Measurements from ENCODE around the gene RASL11B.
A peak's percentile ranks its signal among the peaks of the same experiment; 100 is the strongest.

Gene RASL11B, protein sequence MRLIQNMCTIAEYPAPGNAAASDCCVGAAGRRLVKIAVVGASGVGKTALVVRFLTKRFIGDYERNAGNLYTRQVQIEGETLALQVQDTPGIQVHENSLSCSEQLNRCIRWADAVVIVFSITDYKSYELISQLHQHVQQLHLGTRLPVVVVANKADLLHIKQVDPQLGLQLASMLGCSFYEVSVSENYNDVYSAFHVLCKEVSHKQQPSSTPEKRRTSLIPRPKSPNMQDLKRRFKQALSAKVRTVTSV

DNA sequence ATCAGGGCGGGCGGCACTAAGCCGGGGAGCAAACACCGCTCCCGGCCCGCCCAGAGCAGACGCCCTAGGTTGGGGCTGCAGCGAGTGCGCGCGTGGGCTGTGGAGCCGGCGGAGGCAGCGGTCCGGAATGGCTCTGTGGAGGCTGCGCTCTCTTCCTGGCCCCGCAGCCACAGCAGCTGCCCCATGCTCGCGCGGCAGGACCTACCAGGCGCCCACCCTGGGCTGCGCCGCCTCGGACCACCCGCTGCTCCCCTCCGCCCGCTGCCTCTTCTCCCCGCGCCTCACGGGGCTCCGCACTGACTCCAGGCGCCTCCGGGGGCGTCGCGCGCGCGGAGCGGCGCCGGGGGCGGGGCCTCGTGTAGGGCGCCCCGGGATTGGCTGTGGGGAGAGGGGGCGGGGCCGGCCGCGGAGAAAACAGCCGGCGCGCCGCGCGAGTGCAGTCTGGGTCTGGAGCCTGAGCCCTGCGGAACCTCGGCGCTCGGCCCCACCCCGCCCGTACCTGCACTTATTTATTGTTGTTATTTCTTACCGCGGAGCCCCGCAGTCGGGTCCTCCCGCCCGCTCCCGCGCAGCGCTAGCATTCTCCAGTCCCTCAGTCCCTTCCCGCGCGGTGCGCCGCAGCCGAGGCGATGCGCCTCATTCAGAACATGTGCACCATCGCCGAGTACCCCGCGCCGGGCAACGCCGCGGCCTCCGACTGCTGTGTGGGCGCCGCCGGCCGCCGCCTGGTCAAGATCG lies at the start of gene RASL11B:
TSS of gene RASL11B (plus strand) at position 439 of the 738 bp plus-strand sequence. CDS start at position 630, 191 bp downstream.
- no peak within 1 kb of the TSS for H3K27ac ChIP-seq
- peak; percentile 68 for DNase-seq
- H3K36me3 ChIP-seq, result no peaks in the 10 kb centered on the region
- H3K27me3 ChIP-seq (ENCODE audit: insufficient read depth, low read depth, severe bottlenecking), result peaks cover 32% of the 10 kb centered on the region
- TF ChIP-seq, protein P1, sequence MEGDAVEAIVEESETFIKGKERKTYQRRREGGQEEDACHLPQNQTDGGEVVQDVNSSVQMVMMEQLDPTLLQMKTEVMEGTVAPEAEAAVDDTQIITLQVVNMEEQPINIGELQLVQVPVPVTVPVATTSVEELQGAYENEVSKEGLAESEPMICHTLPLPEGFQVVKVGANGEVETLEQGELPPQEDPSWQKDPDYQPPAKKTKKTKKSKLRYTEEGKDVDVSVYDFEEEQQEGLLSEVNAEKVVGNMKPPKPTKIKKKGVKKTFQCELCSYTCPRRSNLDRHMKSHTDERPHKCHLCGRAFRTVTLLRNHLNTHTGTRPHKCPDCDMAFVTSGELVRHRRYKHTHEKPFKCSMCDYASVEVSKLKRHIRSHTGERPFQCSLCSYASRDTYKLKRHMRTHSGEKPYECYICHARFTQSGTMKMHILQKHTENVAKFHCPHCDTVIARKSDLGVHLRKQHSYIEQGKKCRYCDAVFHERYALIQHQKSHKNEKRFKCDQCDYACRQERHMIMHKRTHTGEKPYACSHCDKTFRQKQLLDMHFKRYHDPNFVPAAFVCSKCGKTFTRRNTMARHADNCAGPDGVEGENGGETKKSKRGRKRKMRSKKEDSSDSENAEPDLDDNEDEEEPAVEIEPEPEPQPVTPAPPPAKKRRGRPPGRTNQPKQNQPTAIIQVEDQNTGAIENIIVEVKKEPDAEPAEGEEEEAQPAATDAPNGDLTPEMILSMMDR (IDR thresholded peaks at IDR 0.05; ENCODE audit: low read depth, low read length), result no peak
- H3K9me3 ChIP-seq (ENCODE audit: severe bottlenecking), result peaks cover 5% of the 10 kb centered on the region
- H3K4me3 ChIP-seq (ENCODE audit: low read depth, low read length), result peak within 1 kb of the TSS; percentile 50

DNA sequence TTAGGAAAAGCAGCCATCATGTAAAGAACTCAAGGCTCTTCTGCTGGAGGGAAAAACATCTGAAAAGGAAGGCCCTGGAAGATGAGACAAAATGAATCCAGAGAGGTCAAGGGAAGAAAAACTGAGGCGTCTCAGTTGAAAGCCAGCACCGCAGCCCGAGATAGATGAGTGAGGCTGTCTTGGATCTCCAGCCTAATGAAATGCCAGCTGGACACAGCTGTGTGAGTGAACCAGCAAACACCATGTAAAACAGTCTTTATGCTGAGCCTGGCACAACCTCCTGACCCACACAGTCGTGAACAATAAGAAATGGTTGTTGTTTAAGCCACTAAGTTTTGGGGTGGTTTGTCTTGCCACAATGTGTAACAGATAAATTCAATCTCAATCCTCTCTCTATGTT lies 48.6 kb upstream of the RASL11B start:
- no peak for DNase-seq
- TF ChIP-seq, protein P1 (IDR thresholded peaks at IDR 0.05; ENCODE audit: low read depth, low read length), result no peak

DNA sequence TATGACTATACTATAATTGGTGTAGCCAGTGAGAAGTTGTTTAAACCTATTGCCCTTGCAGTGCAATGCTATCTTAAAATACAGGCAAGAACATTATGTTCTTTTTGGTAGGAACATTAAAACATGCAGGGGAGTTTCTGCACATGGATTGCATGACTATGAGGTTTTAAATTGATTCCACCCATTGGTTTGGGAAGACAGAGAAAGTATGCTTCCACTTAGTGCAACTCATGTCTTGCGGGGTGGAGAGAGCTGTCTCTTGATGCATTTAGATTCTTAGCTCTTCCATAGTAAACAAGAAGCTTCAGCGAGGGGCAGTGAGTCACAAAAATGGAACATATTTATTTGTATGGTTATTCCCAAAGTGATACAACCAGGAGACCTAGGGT lies 39.5 kb upstream of the RASL11B start:
- no peaks in the 10 kb centered on the region for H3K36me3 ChIP-seq

More for the DNA sequence above, 48.6 kb upstream of the RASL11B start:
- Histone ChIP-seq H3K27ac (no peak overlapping the region), H3K9me3 (ENCODE audit: severe bottlenecking) (no peaks in the 10 kb centered on the region), H3K4me3 (ENCODE audit: low read depth, low read length) (no peak overlapping the region), H3K27me3 (ENCODE audit: insufficient read depth, low read depth, severe bottlenecking) (peaks cover 39% of the 10 kb centered on the region), H3K36me3 (no peaks in the 10 kb centered on the region)

DNA sequence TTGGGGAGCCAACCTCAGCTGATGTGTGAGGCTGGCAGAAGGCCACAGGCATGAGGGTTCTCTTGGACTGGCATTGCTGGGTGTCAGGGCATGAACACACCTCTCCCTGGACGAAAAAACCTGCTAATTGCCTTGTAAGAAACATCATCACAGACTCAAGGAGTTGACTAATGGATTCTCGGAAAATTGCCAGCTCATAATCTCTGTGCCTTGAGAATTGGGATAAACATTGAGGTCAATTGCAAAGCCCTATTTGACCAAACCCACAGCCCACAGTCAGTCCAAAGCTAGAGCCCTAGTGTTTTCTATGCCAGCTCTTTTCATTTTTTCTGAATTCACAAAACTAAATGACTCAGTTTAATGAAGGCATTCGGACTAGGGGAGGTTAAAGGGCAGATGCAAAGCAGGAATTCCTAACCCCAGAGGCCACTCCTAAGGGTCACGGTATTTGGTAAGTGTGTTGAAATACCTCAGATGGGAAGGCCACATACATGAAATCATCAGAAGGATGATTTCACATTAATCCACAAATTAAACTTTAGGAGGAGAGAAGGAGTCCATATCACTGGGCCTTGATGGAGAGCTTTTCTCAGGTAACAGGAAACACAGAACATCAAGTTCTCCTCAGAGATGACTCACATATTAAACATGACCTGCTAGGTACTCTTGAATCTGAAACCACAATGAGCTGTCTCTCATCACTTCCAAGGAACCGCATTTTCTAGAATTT lies 39.0 kb upstream of the RASL11B start:
- H3K4me3 ChIP-seq (ENCODE audit: low read depth, low read length), result no peak overlapping the region
- TF ChIP-seq, protein P1 (IDR thresholded peaks at IDR 0.05; ENCODE audit: low read depth, low read length), result no peak
- no peak for DNase-seq
- H3K9me3 ChIP-seq (ENCODE audit: severe bottlenecking), result no peaks in the 10 kb centered on the region
- no peak overlapping the region for H3K27ac ChIP-seq
- H3K36me3 ChIP-seq, result no peaks in the 10 kb centered on the region
- peaks cover 47% of the 10 kb centered on the region for H3K27me3 ChIP-seq (ENCODE audit: insufficient read depth, low read depth, severe bottlenecking)

More for the DNA sequence above, 39.5 kb upstream of the RASL11B start:
- Histone ChIP-seq H3K27me3 (ENCODE audit: insufficient read depth, low read depth, severe bottlenecking) (peaks cover 42% of the 10 kb centered on the region), H3K4me3 (ENCODE audit: low read depth, low read length) (no peak overlapping the region), H3K27ac (no peak overlapping the region), H3K9me3 (ENCODE audit: severe bottlenecking) (no peaks in the 10 kb centered on the region)
- TF ChIP-seq, protein P1 (IDR thresholded peaks at IDR 0.05; ENCODE audit: low read depth, low read length), result no peak
- DNase-seq, result no peak

DNA sequence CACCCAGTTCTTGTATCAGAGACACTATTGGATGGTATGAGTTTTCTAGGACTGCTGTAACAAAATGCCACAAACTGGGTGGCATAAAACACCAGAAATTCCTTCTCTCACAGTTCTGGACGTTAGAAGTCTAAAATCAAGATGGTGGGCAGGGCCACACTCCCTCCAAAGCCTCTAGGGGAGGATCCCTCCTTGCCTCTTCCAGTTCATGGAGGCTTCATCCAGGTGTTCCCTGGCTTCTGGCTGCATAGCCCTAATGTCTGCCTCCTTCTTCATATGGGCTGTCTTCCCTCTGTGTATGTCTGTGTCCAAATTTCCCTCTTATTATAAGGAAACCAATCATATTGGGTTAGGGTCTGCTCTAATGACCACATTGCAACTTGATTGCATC lies 38.4 kb upstream of the RASL11B start:
- Histone ChIP-seq H3K9me3 (ENCODE audit: severe bottlenecking) (no peaks in the 10 kb centered on the region), H3K27ac (no peak overlapping the region), H3K4me3 (ENCODE audit: low read depth, low read length) (no peak overlapping the region), H3K36me3 (no peaks in the 10 kb centered on the region), H3K27me3 (ENCODE audit: insufficient read depth, low read depth, severe bottlenecking) (peaks cover 47% of the 10 kb centered on the region)
- TF ChIP-seq, protein P1 (IDR thresholded peaks at IDR 0.05; ENCODE audit: low read depth, low read length), result no peak
- DNase-seq, result no peak
